ENCODE results near the gene MICAL3. TPM values are rescaled to one million over a fixed set of nuclear protein-coding genes. Genes with fewer than 3 reads are reported as not detected.

Gene MICAL3
- polyA plus RNA-seq, 2 of the 4 experiments (the other 2 are of a cell fraction), result 20.5 to 30.1 TPM

DNA sequence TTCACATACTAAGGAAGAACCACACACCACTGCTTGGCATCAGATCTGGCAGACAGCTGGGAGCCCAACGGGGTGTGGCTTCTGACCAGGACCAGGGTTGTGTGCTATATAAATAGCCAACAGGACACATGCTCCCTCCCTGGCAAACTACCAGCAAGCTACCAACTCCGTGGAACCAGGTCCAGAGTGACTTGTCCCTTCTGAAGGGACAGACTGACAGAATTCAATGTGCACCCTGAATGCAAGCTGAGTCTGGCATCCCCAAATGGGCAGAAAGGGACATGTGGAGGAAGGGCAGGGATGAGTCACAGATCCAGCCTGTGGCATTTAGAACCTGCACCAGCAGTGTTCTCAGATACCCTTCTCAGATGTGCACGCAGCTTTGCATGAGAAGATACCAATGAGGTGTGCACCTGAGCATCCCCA is 92.9 kb downstream of the MICAL3 start:
- no peak for FAIRE-seq
- H3K4me1 ChIP-seq, result peaks cover 12% of the 10 kb centered on the region
- H3K27ac ChIP-seq, result no peak overlapping the region
- WGBS (ENCODE audit: missing lambda C conversion rate), result 31% methylated on average over 3 of the region's 3 CpGs
- CTCF ChIA-PET, result no interaction called here
- no peaks in the 10 kb centered on the region for H3K9me3 ChIP-seq
- H3K4me3 ChIP-seq, result no peak overlapping the region
- POLR2A ChIA-PET, result no interaction called here
- no peak for TF ChIP-seq TFCP2L1 (CRISPR knock-in tag; IDR thresholded peaks at IDR 0.05)
- no peak for TF ChIP-seq ZC3H11A (IDR thresholded peaks at IDR 0.05)
- no peak for TF ChIP-seq HEYL (CRISPR knock-in tag; IDR thresholded peaks at IDR 0.05)
- no peak for TF ChIP-seq ZFP36 (IDR thresholded peaks at IDR 0.05; ENCODE audit: borderline replicate concordance, partially characterized antibody)
- no peak for TF ChIP-seq RFX5 (IDR thresholded peaks at IDR 0.05)
- TF ChIP-seq JUN (IDR thresholded peaks at IDR 0.05), result no peak
- TF ChIP-seq MAFK (IDR thresholded peaks at IDR 0.05; ENCODE audit: partially characterized antibody), result no peak
- no peak for TF ChIP-seq HOXA7 (CRISPR knock-in tag; IDR thresholded peaks at IDR 0.05)
- no peak for TF ChIP-seq RNF2 (IDR thresholded peaks at IDR 0.05; ENCODE audit: borderline replicate concordance, low read depth)
- peak overlapping the region; percentile 18; the same call in 2 of the 3 replicates for H3K4me2 ChIP-seq
- peak; percentile 50 to 66; a peak in 4 of 6 replicates for ATAC-seq
- no peak for DNase-seq (ENCODE audit: low read depth in 1 of 2, low spot score in 1 of 2)

DNA sequence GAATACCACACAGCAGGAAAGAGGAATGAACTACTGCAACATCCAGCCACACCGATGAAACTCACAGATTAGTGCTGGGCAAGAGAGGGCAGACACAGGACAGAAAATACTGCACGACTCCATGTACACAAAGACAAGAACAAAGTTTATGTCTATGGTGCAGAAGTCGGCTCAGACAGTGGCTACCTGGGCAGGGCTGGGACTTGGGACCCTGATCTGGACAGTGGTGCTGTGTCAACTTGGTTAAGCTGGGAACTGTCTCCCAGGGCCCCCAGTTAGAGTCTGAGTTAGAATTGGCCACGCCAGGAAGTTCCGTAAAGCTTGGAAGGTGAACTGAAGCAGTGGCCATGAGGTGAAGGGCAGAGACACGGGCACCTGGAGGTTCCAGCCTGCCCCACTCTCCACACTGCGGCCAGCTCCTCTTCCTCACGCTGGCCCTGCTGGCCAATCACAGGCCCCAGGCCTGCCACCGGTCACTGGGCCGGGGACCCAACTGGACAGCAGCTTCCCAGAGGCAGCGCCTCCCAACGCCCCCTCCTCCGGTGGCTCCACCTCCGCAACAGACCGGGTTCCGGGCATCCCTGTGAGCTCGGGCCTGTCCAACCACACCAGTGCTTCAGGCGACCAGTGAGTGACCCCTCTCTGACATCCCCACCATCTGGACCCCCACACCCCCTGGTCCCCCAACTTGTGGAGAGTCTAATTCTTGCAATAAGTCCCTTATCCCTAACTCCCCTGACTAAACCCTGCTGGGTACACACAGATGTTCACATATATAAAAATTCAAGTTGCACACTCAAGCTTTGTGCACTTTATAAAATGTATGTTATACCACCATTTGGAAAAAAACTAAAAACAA is 93.7 kb downstream of the MICAL3 start:
- DNase-seq (ENCODE audit: low read depth in 1 of 2, low spot score in 1 of 2) (no peak), ATAC-seq (no peak), FAIRE-seq (no peak)
- CTCF ChIA-PET, result interaction anchor here (0.7 kb wide), 1 partner anchor 143 kb away, joined by 3 read pairs; no protein-coding TSS in a partner anchor
- POLR2A ChIA-PET, result no interaction called here
- Histone ChIP-seq H3K4me2 (peak overlapping the region; percentile 18; the same call in 2 of the 3 replicates), H3K9me3 (no peaks in the 10 kb centered on the region), H3K4me1 (peaks cover 13% of the 10 kb centered on the region), H3K27ac (no peak overlapping the region), H3K4me3 (no peak overlapping the region)
- WGBS (ENCODE audit: missing lambda C conversion rate), result 92% methylated on average over 13 of the region's 18 CpGs
- TF ChIP-seq BHLHE40 (IDR thresholded peaks at IDR 0.05; ENCODE audit: low read depth, low read length) (no peak), ZSCAN20 (CRISPR knock-in tag; IDR thresholded peaks at IDR 0.05) (no peak), SREBF2 (IDR thresholded peaks at IDR 0.05) (no peak), RNF2 (IDR thresholded peaks at IDR 0.05; ENCODE audit: borderline replicate concordance, low read depth) (no peak), CEBPB (IDR thresholded peaks at IDR 0.05) (no peak), NFE2L2 (conservative IDR thresholded peaks at IDR 0.05; ENCODE audit: low read length) (no peak), CBX2 (IDR thresholded peaks at IDR 0.05; ENCODE audit: borderline replicate concordance, low read depth) (no peak), NR3C1 (IDR thresholded peaks at IDR 0.05) (no peak), TFCP2L1 (CRISPR knock-in tag; IDR thresholded peaks at IDR 0.05) (no peak), FOXS1 (CRISPR knock-in tag; IDR thresholded peaks at IDR 0.05) (no peak), HOXB5 (CRISPR knock-in tag; IDR thresholded peaks at IDR 0.05) (no peak), FOSB (CRISPR knock-in tag; IDR thresholded peaks at IDR 0.05) (no peak), HOXA7 (CRISPR knock-in tag; IDR thresholded peaks at IDR 0.05) (no peak), NPAS2 (CRISPR knock-in tag; IDR thresholded peaks at IDR 0.05; ENCODE audit: borderline replicate concordance) (no peak), CHD2 (IDR thresholded peaks at IDR 0.05; ENCODE audit: low read length, partially characterized antibody) (no peak)
- TF ChIP-seq, protein P1, sequence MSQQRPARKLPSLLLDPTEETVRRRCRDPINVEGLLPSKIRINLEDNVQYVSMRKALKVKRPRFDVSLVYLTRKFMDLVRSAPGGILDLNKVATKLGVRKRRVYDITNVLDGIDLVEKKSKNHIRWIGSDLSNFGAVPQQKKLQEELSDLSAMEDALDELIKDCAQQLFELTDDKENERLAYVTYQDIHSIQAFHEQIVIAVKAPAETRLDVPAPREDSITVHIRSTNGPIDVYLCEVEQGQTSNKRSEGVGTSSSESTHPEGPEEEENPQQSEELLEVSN (IDR thresholded peaks at IDR 0.05; ENCODE audit: borderline replicate concordance, low read depth), result no peak
- TF ChIP-seq, protein P2, sequence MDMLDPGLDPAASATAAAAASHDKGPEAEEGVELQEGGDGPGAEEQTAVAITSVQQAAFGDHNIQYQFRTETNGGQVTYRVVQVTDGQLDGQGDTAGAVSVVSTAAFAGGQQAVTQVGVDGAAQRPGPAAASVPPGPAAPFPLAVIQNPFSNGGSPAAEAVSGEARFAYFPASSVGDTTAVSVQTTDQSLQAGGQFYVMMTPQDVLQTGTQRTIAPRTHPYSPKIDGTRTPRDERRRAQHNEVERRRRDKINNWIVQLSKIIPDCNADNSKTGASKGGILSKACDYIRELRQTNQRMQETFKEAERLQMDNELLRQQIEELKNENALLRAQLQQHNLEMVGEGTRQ (IDR thresholded peaks at IDR 0.05), result no peak
- TF ChIP-seq, protein P3, sequence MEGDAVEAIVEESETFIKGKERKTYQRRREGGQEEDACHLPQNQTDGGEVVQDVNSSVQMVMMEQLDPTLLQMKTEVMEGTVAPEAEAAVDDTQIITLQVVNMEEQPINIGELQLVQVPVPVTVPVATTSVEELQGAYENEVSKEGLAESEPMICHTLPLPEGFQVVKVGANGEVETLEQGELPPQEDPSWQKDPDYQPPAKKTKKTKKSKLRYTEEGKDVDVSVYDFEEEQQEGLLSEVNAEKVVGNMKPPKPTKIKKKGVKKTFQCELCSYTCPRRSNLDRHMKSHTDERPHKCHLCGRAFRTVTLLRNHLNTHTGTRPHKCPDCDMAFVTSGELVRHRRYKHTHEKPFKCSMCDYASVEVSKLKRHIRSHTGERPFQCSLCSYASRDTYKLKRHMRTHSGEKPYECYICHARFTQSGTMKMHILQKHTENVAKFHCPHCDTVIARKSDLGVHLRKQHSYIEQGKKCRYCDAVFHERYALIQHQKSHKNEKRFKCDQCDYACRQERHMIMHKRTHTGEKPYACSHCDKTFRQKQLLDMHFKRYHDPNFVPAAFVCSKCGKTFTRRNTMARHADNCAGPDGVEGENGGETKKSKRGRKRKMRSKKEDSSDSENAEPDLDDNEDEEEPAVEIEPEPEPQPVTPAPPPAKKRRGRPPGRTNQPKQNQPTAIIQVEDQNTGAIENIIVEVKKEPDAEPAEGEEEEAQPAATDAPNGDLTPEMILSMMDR (IDR thresholded peaks at IDR 0.05), result no peak
- TF ChIP-seq, protein P4, sequence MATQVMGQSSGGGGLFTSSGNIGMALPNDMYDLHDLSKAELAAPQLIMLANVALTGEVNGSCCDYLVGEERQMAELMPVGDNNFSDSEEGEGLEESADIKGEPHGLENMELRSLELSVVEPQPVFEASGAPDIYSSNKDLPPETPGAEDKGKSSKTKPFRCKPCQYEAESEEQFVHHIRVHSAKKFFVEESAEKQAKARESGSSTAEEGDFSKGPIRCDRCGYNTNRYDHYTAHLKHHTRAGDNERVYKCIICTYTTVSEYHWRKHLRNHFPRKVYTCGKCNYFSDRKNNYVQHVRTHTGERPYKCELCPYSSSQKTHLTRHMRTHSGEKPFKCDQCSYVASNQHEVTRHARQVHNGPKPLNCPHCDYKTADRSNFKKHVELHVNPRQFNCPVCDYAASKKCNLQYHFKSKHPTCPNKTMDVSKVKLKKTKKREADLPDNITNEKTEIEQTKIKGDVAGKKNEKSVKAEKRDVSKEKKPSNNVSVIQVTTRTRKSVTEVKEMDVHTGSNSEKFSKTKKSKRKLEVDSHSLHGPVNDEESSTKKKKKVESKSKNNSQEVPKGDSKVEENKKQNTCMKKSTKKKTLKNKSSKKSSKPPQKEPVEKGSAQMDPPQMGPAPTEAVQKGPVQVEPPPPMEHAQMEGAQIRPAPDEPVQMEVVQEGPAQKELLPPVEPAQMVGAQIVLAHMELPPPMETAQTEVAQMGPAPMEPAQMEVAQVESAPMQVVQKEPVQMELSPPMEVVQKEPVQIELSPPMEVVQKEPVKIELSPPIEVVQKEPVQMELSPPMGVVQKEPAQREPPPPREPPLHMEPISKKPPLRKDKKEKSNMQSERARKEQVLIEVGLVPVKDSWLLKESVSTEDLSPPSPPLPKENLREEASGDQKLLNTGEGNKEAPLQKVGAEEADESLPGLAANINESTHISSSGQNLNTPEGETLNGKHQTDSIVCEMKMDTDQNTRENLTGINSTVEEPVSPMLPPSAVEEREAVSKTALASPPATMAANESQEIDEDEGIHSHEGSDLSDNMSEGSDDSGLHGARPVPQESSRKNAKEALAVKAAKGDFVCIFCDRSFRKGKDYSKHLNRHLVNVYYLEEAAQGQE (IDR thresholded peaks at IDR 0.05), result no peak
- TF ChIP-seq, protein P5, sequence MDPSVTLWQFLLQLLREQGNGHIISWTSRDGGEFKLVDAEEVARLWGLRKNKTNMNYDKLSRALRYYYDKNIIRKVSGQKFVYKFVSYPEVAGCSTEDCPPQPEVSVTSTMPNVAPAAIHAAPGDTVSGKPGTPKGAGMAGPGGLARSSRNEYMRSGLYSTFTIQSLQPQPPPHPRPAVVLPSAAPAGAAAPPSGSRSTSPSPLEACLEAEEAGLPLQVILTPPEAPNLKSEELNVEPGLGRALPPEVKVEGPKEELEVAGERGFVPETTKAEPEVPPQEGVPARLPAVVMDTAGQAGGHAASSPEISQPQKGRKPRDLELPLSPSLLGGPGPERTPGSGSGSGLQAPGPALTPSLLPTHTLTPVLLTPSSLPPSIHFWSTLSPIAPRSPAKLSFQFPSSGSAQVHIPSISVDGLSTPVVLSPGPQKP (IDR thresholded peaks at IDR 0.05; ENCODE audit: low read depth, low read length), result no peak
